HepG2 (cell line): Measurements from ENCODE around the gene GRAP. TPM values are rescaled to one million over a fixed set of nuclear protein-coding genes. Genes with fewer than 3 reads are reported as not detected.

ENCODE experiments used
- ATF2 ChIP-seq: sonication (generic); formaldehyde crosslinking; IDR thresholded peaks from 2 replicates; pipeline ENCODE4 v1.4.0; 2020; ENCODE audit warnings: missing genetic modification reagents
- CEBPG ChIP-seq: IDR thresholded peaks from 2 replicates; pipeline ENCODE4 v1.6.1; 2016
- FIP1L1 ChIP-seq: fragments of 200-400 bp; formaldehyde crosslinking; IDR thresholded peaks from 2 replicates; pipeline ENCODE4 v1.6.1; 2018; ENCODE audit warnings: low read depth, mild to moderate bottlenecking, low read length, moderate library complexity, borderline replicate concordance; ENCODE audit not compliant: insufficient read depth
- FOSL2 ChIP-seq: sonication (generic); formaldehyde crosslinking; IDR thresholded peaks from 2 replicates; pipeline ENCODE4 v1.4.0; 2020; ENCODE audit warnings: missing genetic modification reagents
- FOXJ3 ChIP-seq: sonication (generic); formaldehyde crosslinking; IDR thresholded peaks from 2 replicates; pipeline ENCODE4 v1.4.0; 2020; ENCODE audit warnings: missing genetic modification reagents, mild to moderate bottlenecking, borderline replicate concordance
- GTF2F1 ChIP-seq: fragments of 150-350 bp; IDR thresholded peaks from 2 replicates; pipeline ENCODE4 v1.6.1; 2014; ENCODE audit warnings: low read length
- GZF1 ChIP-seq: sonication (generic); formaldehyde crosslinking; IDR thresholded peaks from 2 replicates; pipeline ENCODE4 v1.5.1; 2020; ENCODE audit warnings: mild to moderate bottlenecking, missing genetic modification reagents
- HES4 ChIP-seq: sonication (generic); formaldehyde crosslinking; IDR thresholded peaks from 2 replicates; pipeline ENCODE4 v1.9.0; 2021; ENCODE audit warnings: mild to moderate bottlenecking, missing genetic modification reagents, borderline replicate concordance
- HNRNPH1 ChIP-seq: fragments of 200-400 bp; formaldehyde crosslinking; optimal IDR thresholded peaks from 2 replicates; pipeline ENCODE3; 2017; ENCODE audit warnings: mild to moderate bottlenecking, low read depth, low read length
- JUN ChIP-seq: sonication (generic); formaldehyde crosslinking; IDR thresholded peaks from 2 replicates; pipeline ENCODE4 v1.4.0; 2020; ENCODE audit warnings: mild to moderate bottlenecking, missing genetic modification reagents
- KDM6A ChIP-seq: IDR thresholded peaks from 2 replicates; pipeline ENCODE4 v1.6.1; 2016; ENCODE audit warnings: low read depth
- MAF1 ChIP-seq: sonication (generic); formaldehyde crosslinking; IDR thresholded peaks from 2 replicates; pipeline ENCODE4 v1.5.0; 2020; ENCODE audit warnings: missing genetic modification reagents, borderline replicate concordance
- MEIS1 ChIP-seq: sonication (generic); formaldehyde crosslinking; IDR thresholded peaks from 2 replicates; pipeline ENCODE4 v1.9.0; 2021; ENCODE audit warnings: mild to moderate bottlenecking, missing genetic modification reagents, moderate library complexity, borderline replicate concordance
- NCOA2 ChIP-seq: sonication (generic); formaldehyde crosslinking; IDR thresholded peaks from 2 replicates; pipeline ENCODE4 v1.8.0; 2022; ENCODE audit warnings: inconsistent platforms
- SNAPC5 ChIP-seq: sonication (generic); formaldehyde crosslinking; IDR thresholded peaks from 2 replicates; pipeline ENCODE4 v1.8.1; 2023; ENCODE audit warnings: mild to moderate bottlenecking, missing genetic modification reagents, borderline replicate concordance
- SOX6 ChIP-seq, 2 experiments: fragments of 450-650 bp in 1 of 2; sonication (generic) in 1 of 2; formaldehyde crosslinking in 1 of 2; IDR thresholded peaks; 2 replicates each; pipeline versions ENCODE4 v1.4.0 to v1.6.1; 2017 to 2020; ENCODE audit warnings: antibody characterized with exemption in 1 of 2, mild to moderate bottlenecking in 1 of 2, missing genetic modification reagents in 1 of 2
- U2AF2 ChIP-seq: fragments of 200-400 bp; formaldehyde crosslinking; IDR thresholded peaks from 2 replicates; pipeline ENCODE4 v1.6.1; 2017; ENCODE audit warnings: low read depth, mild to moderate bottlenecking, low read length
- XBP1 ChIP-seq: sonication (generic); formaldehyde crosslinking; IDR thresholded peaks from 2 replicates; pipeline ENCODE4 v1.5.0; 2020; ENCODE audit warnings: missing genetic modification reagents
- ZC3H4 ChIP-seq: sonication (generic); formaldehyde crosslinking; IDR thresholded peaks from 2 replicates; pipeline ENCODE4 v1.4.0; 2020; ENCODE audit warnings: missing genetic modification reagents, borderline replicate concordance
- ZFP62 ChIP-seq: sonication (generic); formaldehyde crosslinking; IDR thresholded peaks from 2 replicates; pipeline ENCODE4 v1.4.0; 2020; ENCODE audit warnings: missing genetic modification reagents
- ZIK1 ChIP-seq: sonication (generic); formaldehyde crosslinking; IDR thresholded peaks from 2 replicates; pipeline ENCODE4 v1.5.0; 2020; ENCODE audit warnings: mild to moderate bottlenecking, low read depth, missing genetic modification reagents, borderline replicate concordance
- ZNF17 ChIP-seq: sonication (generic); formaldehyde crosslinking; IDR thresholded peaks from 2 replicates; pipeline ENCODE4 v1.5.0; 2020; ENCODE audit warnings: mild to moderate bottlenecking, missing genetic modification reagents
- ZNF224 ChIP-seq: sonication (generic); formaldehyde crosslinking; IDR thresholded peaks from 2 replicates; pipeline ENCODE4 v1.5.0; 2020; ENCODE audit warnings: mild to moderate bottlenecking, missing genetic modification reagents
- ZNF292 ChIP-seq: sonication (generic); formaldehyde crosslinking; IDR thresholded peaks from 2 replicates; pipeline ENCODE4 v1.8.1; 2022; ENCODE audit warnings: mild to moderate bottlenecking, low read depth, missing genetic modification reagents, borderline replicate concordance
- ZNF333 ChIP-seq: sonication (generic); formaldehyde crosslinking; IDR thresholded peaks from 2 replicates; pipeline ENCODE4 v1.4.0; 2020; ENCODE audit warnings: mild to moderate bottlenecking, missing genetic modification reagents, borderline replicate concordance
- ZNF446 ChIP-seq: sonication (generic); formaldehyde crosslinking; IDR thresholded peaks from 2 replicates; pipeline ENCODE4 v1.5.0; 2020; ENCODE audit warnings: mild to moderate bottlenecking, missing genetic modification reagents
- ZNF674 ChIP-seq: sonication (generic); formaldehyde crosslinking; IDR thresholded peaks from 2 replicates; pipeline ENCODE4 v1.5.0; 2020; ENCODE audit warnings: low read depth, mild to moderate bottlenecking, missing genetic modification reagents
- ZNF678 ChIP-seq: sonication (generic); formaldehyde crosslinking; IDR thresholded peaks from 2 replicates; pipeline ENCODE4 v1.4.0; 2020; ENCODE audit warnings: mild to moderate bottlenecking, missing genetic modification reagents
- ZNF713 ChIP-seq: sonication (generic); formaldehyde crosslinking; IDR thresholded peaks from 2 replicates; pipeline ENCODE4 v1.4.0; 2020; ENCODE audit warnings: mild to moderate bottlenecking, missing genetic modification reagents
- polyA plus RNA-seq, 8 experiments: library from polyadenylated mRNA; depleted of rRNA in 3 of 8; stranded (reverse) in 7 of 8; unstranded in 1 of 8; fragments of >200 nt; fragmentation: Illumina TruSeq in 4 of 8; extraction: Trizol in 4 of 8; gene quantifications; 2 replicates each; pipeline versions ENCODE4 v1.2.1 to v1.2.3, GENCODE V29; 2011 to 2016; ENCODE audit warnings: low read depth in 4 of 8, missing spikeins in 1 of 8, mixed read lengths in 1 of 8; ENCODE audit not compliant: insufficient read depth in 1 of 8
- total RNA-seq, 5 experiments: library from RNA; depleted of rRNA; stranded (reverse); fragments of >200 nt; fragmentation: Illumina TruSeq; extraction: Trizol; gene quantifications; 2 replicates each; pipeline ENCODE4 v1.2.3, GENCODE V29; 2016; ENCODE audit warnings: low read depth in 1 of 5

Gene GRAP
- total and polyA plus RNA-seq, 2 of the 13 experiments (the other 11 are each of a cell fraction or from before 2014, with no cell fraction given) = 0.77 to 1.7 TPM

DNA sequence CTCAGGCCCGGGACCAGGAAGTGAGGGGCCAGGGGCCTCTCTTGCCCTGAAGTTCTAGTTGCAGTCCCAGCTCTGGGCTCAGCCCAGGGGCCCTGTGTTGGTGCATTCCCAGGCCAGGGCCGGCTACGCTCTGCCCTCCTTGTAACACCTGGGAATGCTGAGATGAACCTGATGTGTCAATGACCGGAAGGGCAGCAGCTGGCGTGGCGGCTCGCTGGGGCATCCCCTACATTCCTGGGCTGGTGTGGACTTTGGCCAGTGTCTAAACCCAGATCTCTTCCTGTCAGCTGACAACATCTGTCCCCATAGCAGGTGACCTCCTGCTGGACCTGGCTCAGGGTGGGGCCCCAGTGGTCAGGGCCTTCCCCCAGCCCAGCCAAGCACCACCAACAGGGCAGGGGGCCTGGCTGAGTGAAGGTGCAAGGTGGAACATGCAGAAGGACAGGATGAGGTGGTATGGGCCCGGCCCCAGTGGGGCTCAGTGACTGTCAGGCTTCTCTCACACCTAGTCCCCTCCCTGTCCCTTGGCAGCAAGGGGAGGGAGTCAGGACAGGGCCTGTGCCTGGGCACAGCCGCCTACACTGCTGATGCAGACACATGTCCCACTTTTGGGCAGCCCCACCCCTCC, 58.1 kb downstream of the GRAP start (continued):
- peak; percentile 95; the same call in 1 of the 2 replicates for TF ChIP-seq FOXJ3
- TF ChIP-seq ZIK1 (CRISPR knock-in tag) = peak; percentile 63; the same call in 1 of the 2 replicates
- TF ChIP-seq KDM6A (CRISPR knock-in tag) = peak; percentile 94
- no peak for TF ChIP-seq ZC3H4 (CRISPR knock-in tag)
- TF ChIP-seq ZNF224 (CRISPR knock-in tag) = peak; percentile 76
- TF ChIP-seq ZNF713 (CRISPR knock-in tag) = peak; percentile 98
- TF ChIP-seq ZNF17 (CRISPR knock-in tag) = no peak
- peak; percentile 95 for TF ChIP-seq NCOA2 (CRISPR knock-in tag)
- TF ChIP-seq MEIS1 (CRISPR knock-in tag) = peak; percentile 96
- TF ChIP-seq MAF1 (CRISPR knock-in tag) = 0 out of 2 replicates have a peak, but pooled peaks have one; percentile 73
- no peak for TF ChIP-seq SNAPC5 (CRISPR knock-in tag)
- TF ChIP-seq ZNF678 (CRISPR knock-in tag) = no peak
- TF ChIP-seq XBP1 (CRISPR knock-in tag) = peak; percentile 52; the same call in 1 of the 2 replicates
- TF ChIP-seq ZNF292 (CRISPR knock-in tag) = peak; percentile 79
- peak; percentile 90 for TF ChIP-seq FOSL2 (CRISPR knock-in tag)
- peak; percentile 89 for TF ChIP-seq CEBPG (CRISPR knock-in tag)
- peak; percentile 75; the same call in 1 of the 2 replicates for TF ChIP-seq HES4 (CRISPR knock-in tag)
- peak; percentile 67; the same call in 1 of the 2 replicates for TF ChIP-seq JUN (CRISPR knock-in tag)
- no peak for TF ChIP-seq ZNF674 (CRISPR knock-in tag)
- peak; percentile 96 for TF ChIP-seq ATF2 (CRISPR knock-in tag)
- no peak for TF ChIP-seq ZNF446
- no peak for TF ChIP-seq SOX6 (IDR thresholded peaks at IDR 0.05)
- TF ChIP-seq SOX6 (CRISPR knock-in tag; IDR thresholded peaks at IDR 0.05) = peak; percentile 96
- no peak for TF ChIP-seq HNRNPH1
- TF ChIP-seq ZFP62 (CRISPR knock-in tag) = no peak
- no peak for TF ChIP-seq U2AF2
- TF ChIP-seq FIP1L1 = 0 out of 2 replicates have a peak, but pooled peaks have one; percentile 10
- no peak for TF ChIP-seq GTF2F1
- TF ChIP-seq ZNF333 = 0 out of 2 replicates have a peak, but pooled peaks have one; percentile 26
- no peak for TF ChIP-seq GZF1
